ENCODE results near the gene ZNF682. TPM values are rescaled to one million over a fixed set of nuclear protein-coding genes. Genes with fewer than 3 reads are reported as not detected.

The ZNF682 gene
- total and polyA plus RNA-seq, 4 donors, result 1.3 to 5.2 (median 2.1) TPM

DNA sequence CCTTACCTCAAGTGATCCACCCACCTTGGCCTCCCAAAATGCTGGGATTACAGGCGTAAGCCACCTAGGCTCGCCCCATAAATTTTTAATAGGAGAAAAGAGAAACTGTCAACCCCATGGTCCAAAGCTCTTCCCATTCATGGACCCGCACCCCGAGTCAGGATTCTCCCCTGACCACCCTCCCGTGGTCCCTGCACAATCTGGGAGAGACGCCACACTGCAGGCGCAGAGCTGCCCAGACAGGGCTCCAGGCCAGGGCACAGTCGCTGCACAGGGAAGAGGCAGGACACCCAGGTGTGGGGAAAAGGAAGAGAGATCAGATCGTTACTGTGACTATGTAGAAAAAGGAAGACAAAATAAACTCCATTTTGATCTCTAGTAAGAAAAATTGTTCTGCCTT is 84.1 kb downstream of the ZNF682 start:
- peaks cover 2 to 12% (median 4%) of the 10 kb centered on the region in 4 donors for H3K9me3 ChIP-seq (ENCODE audit: control insufficient read depth in 4 of 4, low read length in 3 of 4)
- H3K27me3 ChIP-seq (ENCODE audit: control insufficient read depth in 4 of 4, insufficient read depth in 4 of 4, low read length in 3 of 4), result peaks cover 0 to 2% (median 0%) of the 10 kb centered on the region in 4 donors
- no peak for DNase-seq (ENCODE audit: low spot score)
- no peaks in the 10 kb centered on the region for H3K36me3 ChIP-seq (ENCODE audit: control insufficient read depth in 4 of 4, insufficient read depth in 3 of 4, low read depth in 1 of 4, low read length in 3 of 4)
- no peak overlapping the region for H3K9ac ChIP-seq (ENCODE audit: low read depth in 1 of 2, low read length in 2 of 2)
- H3K4me1 ChIP-seq (ENCODE audit: control insufficient read depth in 4 of 4, insufficient read depth in 4 of 4, low read length in 3 of 4), result no peaks in the 10 kb centered on the region
- TF ChIP-seq YY1 (IDR thresholded peaks at IDR 0.05) (no peak), HNF4A (conservative IDR thresholded peaks at IDR 0.05) (no peak), FOXA2 (IDR thresholded peaks at IDR 0.05) (no peak), REST (IDR thresholded peaks at IDR 0.05) (no peak), TAF1 (conservative IDR thresholded peaks at IDR 0.05) (no peak), GABPA (IDR thresholded peaks at IDR 0.05 in 1 of 2, conservative IDR thresholded peaks at IDR 0.05 in 1 of 2) (no peak), SP1 (IDR thresholded peaks at IDR 0.05) (no peak), EGR1 (IDR thresholded peaks at IDR 0.05; ENCODE audit: low read depth in 2 of 2) (no peak), FOXA1 (IDR thresholded peaks at IDR 0.05) (no peak), RXRA (IDR thresholded peaks at IDR 0.05) (no peak), JUND (IDR thresholded peaks at IDR 0.05) (no peak)
- TF ChIP-seq, protein P1, sequence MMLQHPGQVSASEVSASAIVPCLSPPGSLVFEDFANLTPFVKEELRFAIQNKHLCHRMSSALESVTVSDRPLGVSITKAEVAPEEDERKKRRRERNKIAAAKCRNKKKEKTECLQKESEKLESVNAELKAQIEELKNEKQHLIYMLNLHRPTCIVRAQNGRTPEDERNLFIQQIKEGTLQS (IDR thresholded peaks at IDR 0.05), result no peak
- TF ChIP-seq, protein P2, sequence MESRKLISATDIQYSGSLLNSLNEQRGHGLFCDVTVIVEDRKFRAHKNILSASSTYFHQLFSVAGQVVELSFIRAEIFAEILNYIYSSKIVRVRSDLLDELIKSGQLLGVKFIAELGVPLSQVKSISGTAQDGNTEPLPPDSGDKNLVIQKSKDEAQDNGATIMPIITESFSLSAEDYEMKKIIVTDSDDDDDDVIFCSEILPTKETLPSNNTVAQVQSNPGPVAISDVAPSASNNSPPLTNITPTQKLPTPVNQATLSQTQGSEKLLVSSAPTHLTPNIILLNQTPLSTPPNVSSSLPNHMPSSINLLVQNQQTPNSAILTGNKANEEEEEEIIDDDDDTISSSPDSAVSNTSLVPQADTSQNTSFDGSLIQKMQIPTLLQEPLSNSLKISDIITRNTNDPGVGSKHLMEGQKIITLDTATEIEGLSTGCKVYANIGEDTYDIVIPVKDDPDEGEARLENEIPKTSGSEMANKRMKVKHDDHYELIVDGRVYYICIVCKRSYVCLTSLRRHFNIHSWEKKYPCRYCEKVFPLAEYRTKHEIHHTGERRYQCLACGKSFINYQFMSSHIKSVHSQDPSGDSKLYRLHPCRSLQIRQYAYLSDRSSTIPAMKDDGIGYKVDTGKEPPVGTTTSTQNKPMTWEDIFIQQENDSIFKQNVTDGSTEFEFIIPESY (IDR thresholded peaks at IDR 0.05), result no peak
- TF ChIP-seq, protein P3, sequence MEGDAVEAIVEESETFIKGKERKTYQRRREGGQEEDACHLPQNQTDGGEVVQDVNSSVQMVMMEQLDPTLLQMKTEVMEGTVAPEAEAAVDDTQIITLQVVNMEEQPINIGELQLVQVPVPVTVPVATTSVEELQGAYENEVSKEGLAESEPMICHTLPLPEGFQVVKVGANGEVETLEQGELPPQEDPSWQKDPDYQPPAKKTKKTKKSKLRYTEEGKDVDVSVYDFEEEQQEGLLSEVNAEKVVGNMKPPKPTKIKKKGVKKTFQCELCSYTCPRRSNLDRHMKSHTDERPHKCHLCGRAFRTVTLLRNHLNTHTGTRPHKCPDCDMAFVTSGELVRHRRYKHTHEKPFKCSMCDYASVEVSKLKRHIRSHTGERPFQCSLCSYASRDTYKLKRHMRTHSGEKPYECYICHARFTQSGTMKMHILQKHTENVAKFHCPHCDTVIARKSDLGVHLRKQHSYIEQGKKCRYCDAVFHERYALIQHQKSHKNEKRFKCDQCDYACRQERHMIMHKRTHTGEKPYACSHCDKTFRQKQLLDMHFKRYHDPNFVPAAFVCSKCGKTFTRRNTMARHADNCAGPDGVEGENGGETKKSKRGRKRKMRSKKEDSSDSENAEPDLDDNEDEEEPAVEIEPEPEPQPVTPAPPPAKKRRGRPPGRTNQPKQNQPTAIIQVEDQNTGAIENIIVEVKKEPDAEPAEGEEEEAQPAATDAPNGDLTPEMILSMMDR (IDR thresholded peaks at IDR 0.05; ENCODE audit: low read depth, low read length, missing input control), result no peak
- TF ChIP-seq, protein P4, sequence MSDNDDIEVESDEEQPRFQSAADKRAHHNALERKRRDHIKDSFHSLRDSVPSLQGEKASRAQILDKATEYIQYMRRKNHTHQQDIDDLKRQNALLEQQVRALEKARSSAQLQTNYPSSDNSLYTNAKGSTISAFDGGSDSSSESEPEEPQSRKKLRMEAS (IDR thresholded peaks at IDR 0.05), result no peak
- no peak overlapping the region for H3K4me3 ChIP-seq (ENCODE audit: low read depth in 1 of 3, low read length in 3 of 3)
- H3K27ac ChIP-seq (ENCODE audit: low read depth in 1 of 2, low read length in 2 of 2), result no peak overlapping the region
- WGBS, result 92% methylated on average over 9 of the region's 9 CpGs

Small RNA genes lying within 50 kb of the gene (small RNA-seq; reads per million reads assigned to genes)
- gene AC006539.3, result not detected

Other genes with a start within 250 kb of the ZNF682 start
- 1 to 10 TPM; 5.0 to 8.5 TPM for gene ZNF506, start 217.8 kb downstream of the ZNF682 start, total RNA-seq
- gene ZNF506, start 217.8 kb downstream of the ZNF682 start, polyA plus RNA-seq, result 1 to 10 TPM; 1.3 to 4.7 TPM
- gene ZNF253, start 173.6 kb downstream of the ZNF682 start, total RNA-seq, result 1 to 10 TPM; 3.3 to 3.7 TPM
- 1 to 10 TPM; 1.7 to 2.4 TPM for gene ZNF253, start 173.6 kb downstream of the ZNF682 start, polyA plus RNA-seq
- gene ZNF93, start 138.6 kb downstream of the ZNF682 start, total RNA-seq, result 1 to 10 TPM in 1 of 2 donors, under 1 TPM in 1; 0.67 to 3.2 TPM
- under 1 TPM; 0.24 to 0.61 TPM for gene ZNF93, start 138.6 kb downstream of the ZNF682 start, polyA plus RNA-seq
- gene ZNF90, start 38.5 kb upstream of the ZNF682 start, total RNA-seq, result 1 to 10 TPM in 1 of 2 donors, under 1 TPM in 1; 0.17 to 1.8 TPM
- gene ZNF90, start 38.5 kb upstream of the ZNF682 start, polyA plus RNA-seq, result under 1 TPM; 0.13 to 0.17 TPM
- gene ZNF486, start 127.7 kb upstream of the ZNF682 start, total RNA-seq, result 1 to 10 TPM in 1 of 2 donors, under 1 TPM in 1; 0.75 to 2.8 TPM
- under 1 TPM; 0.31 to 0.38 TPM for gene ZNF486, start 127.7 kb upstream of the ZNF682 start, polyA plus RNA-seq

All from liver (tissue), 10 donors.